ES-I3 (cell line): ENCODE results near the gene GPAT2.
"Not testable (repeated sequence)": the region's sequence is repeated elsewhere in the genome, so short reads cannot be mapped to it uniquely, and the experiment has no call there.

ENCODE experiments used
- H3K36me3 ChIP-seq: 2 replicates; pipeline ENCODE4 v1.6.1; 2013; ENCODE audit warnings: mild to moderate bottlenecking, low read length, control low read depth, moderate library complexity; ENCODE audit not compliant: insufficient read depth
- H3K4me1 ChIP-seq: 2 replicates; pipeline ENCODE4 v1.6.1; 2013; ENCODE audit warnings: mild to moderate bottlenecking, control low read depth, low read length; ENCODE audit not compliant: insufficient read depth
- H3K9ac ChIP-seq: 2 replicates; pipeline ENCODE4 v1.6.1; 2013; ENCODE audit warnings: low read depth, mild to moderate bottlenecking, low read length, moderate library complexity
- H3K9me3 ChIP-seq: 2 replicates; pipeline ENCODE4 v1.6.1; 2013; ENCODE audit warnings: mild to moderate bottlenecking, low read length, moderate library complexity; ENCODE audit not compliant: control insufficient read depth, insufficient read depth

The GPAT2 gene

DNA sequence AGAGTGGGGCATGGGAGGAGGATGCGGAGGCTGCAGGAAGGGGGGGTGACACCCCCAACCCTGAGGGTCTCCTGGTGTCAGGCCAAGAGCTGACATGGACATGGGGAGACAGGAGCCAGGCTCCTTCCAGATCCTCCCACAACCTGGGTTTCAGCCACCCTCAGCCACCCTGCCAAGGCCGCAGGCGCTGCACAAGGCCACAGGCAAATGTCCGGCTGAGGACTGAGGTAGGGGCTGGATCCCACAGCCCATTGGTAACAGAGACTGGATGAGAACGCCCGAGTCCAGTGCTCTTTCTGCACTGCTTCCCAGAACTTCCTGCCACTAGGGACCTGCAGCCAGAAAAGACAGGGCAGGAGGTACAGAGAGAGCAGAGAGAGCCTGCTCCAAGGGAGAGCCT lies 24.7 kb upstream of the GPAT2 start:
- H3K4me1 ChIP-seq, H3K9me3 ChIP-seq, H3K36me3 ChIP-seq, H3K9ac ChIP-seq: not testable (repeated sequence)

GRCh38 chr2:96055830-96056229 lies 21.1 kb upstream of the GPAT2 start:
- H3K36me3 ChIP-seq, H3K9ac ChIP-seq, H3K4me1 ChIP-seq, H3K9me3 ChIP-seq: not testable (repeated sequence)

DNA sequence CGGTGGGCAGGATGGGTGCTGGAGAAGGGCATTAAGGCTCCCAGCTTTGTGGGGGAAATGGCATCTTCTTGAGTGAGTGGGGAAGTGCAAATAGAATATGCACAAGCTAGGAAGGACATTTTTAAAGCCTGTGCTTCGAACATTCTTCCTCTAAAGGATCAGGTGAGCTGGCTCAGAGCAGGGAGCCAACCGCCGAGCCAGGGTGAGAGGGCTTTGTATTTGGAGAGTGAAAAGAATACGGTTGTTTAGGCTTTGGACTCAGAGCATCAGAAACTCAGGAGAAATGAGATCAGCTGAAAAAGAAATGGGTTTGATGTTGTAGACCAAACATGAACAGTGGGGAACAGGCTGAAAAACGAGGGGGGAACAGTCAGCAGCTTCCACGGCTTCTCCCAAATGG lies 19.8 kb upstream of the GPAT2 start:
- not testable (repeated sequence) for H3K36me3 ChIP-seq, H3K9me3 ChIP-seq, H3K4me1 ChIP-seq, H3K9ac ChIP-seq

GRCh38 chr2:96053385-96053784 lies 18.7 kb upstream of the GPAT2 start:
- H3K36me3 ChIP-seq, H3K4me1 ChIP-seq, H3K9ac ChIP-seq, H3K9me3 ChIP-seq: not testable (repeated sequence)

- not testable (repeated sequence) for H3K9ac ChIP-seq, H3K36me3 ChIP-seq, H3K9me3 ChIP-seq, H3K4me1 ChIP-seq
Observed at GRCh38 chr2:96052632-96053031, 17.9 kb upstream of the GPAT2 start.

DNA sequence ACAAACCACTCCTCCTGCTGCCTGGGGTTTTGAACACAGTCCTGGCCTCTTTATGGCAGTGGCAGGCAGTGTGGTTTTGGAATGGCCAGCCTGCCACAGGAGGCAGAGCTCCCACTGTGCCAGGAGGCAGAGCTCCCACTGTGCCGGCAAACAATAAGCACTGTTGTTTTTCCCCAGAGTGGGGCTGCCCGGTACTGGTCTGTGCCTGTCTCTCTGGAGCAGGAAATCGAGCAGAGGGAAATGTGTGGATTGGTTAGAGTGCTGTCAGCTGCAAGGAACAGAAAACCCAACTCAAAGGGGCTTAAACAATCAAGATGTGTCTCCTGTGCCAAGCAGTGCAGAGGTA lies 15.2 kb upstream of the GPAT2 start:
- H3K9ac ChIP-seq, H3K4me1 ChIP-seq, H3K36me3 ChIP-seq, H3K9me3 ChIP-seq: not testable (repeated sequence)

GRCh38 chr2:96049049-96049916 lies 14.6 kb upstream of the GPAT2 start:
- not testable (repeated sequence) for H3K4me1 ChIP-seq, H3K9ac ChIP-seq, H3K9me3 ChIP-seq, H3K36me3 ChIP-seq

- not testable (repeated sequence) for H3K9ac ChIP-seq, H3K9me3 ChIP-seq, H3K4me1 ChIP-seq
Observed at GRCh38 chr2:96035554-96035953, 838 bp upstream of the GPAT2 start.

DNA sequence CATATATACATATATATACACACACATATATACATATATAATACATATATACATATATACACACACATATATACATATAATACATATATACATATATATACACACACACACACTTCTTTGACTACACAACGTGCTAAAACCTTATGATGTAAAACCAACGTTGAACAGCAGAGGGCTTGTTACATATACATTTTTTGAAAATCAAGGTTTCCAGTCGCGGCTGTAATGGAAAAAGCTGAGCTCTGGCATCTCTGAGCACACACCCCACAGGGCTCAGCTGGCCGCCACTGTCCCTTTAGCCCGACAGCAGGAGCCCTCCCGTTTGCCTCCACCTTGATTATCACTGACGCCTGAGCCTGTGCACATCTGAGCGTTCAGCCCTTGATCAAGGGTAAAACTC lies 719 bp downstream of the GPAT2 start:
- H3K9me3 ChIP-seq, H3K36me3 ChIP-seq: not testable (repeated sequence)

More at GRCh38 chr2:96035554-96035953, 838 bp upstream of the GPAT2 start:
- H3K36me3 ChIP-seq = not testable (repeated sequence)

DNA sequence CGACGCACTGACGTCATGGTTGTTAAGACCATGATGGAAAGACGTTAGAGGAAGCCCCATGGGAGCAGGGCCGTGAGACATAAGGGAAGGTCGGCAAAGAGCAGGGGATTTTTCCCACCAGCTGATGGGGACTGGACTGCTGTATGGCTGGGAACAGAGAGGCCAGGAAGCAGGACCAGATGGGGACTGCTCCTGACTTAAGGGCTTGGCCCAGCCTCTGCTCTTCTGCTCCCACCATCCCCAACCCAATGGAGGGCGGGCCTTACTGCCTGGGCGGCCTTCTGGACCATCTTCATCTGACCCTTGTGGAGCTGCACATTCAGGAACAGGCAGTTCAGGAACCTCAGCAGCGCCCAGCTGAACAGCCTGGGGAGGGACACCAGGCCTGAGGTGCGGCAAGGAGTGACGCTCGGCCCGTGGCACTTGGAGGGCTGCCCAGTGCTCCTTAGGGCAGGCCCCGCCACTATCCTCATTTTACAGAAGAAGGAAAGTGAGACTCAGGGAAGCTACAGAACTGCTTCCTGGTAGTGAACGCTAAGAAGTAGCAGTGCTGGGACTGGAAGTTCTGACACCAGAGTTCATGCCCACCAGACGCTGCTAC lies 6.9 kb downstream of the GPAT2 start:
- H3K4me1 ChIP-seq, H3K9me3 ChIP-seq, H3K36me3 ChIP-seq, H3K9ac ChIP-seq: not testable (repeated sequence)

More for the DNA sequence above, 719 bp downstream of the GPAT2 start:
- not testable (repeated sequence) for H3K4me1 ChIP-seq, H3K9ac ChIP-seq

GRCh38 chr2:96025755-96026154 lies 9.0 kb downstream of the GPAT2 start:
- not testable (repeated sequence) for H3K36me3 ChIP-seq, H3K4me1 ChIP-seq, H3K9ac ChIP-seq, H3K9me3 ChIP-seq

DNA sequence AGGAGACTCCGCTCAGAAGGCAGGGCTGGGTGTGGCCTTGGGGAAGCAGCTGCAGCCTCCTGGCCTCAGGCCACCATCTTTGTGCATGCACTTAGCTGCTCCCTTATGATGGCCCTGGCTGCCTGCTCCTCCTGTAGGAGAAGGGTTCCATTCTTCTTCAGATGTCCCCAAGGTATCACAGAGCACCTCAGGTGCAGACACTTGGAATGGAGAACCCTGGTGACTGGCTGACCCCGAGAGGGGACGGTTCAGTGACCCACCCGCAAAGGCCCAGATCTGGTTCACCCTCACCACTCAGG lies 9.6 kb downstream of the GPAT2 start:
- no peak overlapping the region for H3K9ac ChIP-seq
- no peaks in the 10 kb centered on the region for H3K9me3 ChIP-seq
- no peaks in the 10 kb centered on the region for H3K36me3 ChIP-seq
- H3K4me1 ChIP-seq = no peaks in the 10 kb centered on the region

GRCh38 chr2:96024336-96025193 lies 10.2 kb downstream of the GPAT2 start:
- Histone ChIP-seq H3K4me1 (no peaks in the 10 kb centered on the region), H3K9ac (no peak overlapping the region), H3K36me3 (no peaks in the 10 kb centered on the region), H3K9me3 (no peaks in the 10 kb centered on the region)

GRCh38 chr2:96023701-96024100 lies 11.0 kb downstream of the GPAT2 start:
- H3K9ac ChIP-seq, H3K36me3 ChIP-seq, H3K9me3 ChIP-seq, H3K4me1 ChIP-seq: not testable (repeated sequence)
